ENCODE measurements around the gene RPS17.

- TF ChIP-seq CTCF (IDR thresholded peaks at IDR 0.05): no peak
- TF ChIP-seq EZH2 (IDR thresholded peaks at IDR 0.05; ENCODE audit: borderline replicate concordance, insufficient read depth, low read depth, low read length, poor library complexity, severe bottlenecking): no peak
Measured at GRCh38 chr15:82553846-82554245, 13.6 kb upstream of the RPS17 start.

All from B cell (primary cell).